Stimulated activated CD8-positive, alpha-beta memory T cell treated with anti-CD3 and anti-CD28 coated beads, Interleukin-7, amount 100 ng/mL, for 24 hours (primary cell): ENCODE results near the gene PARP8.
"Not testable (repeated sequence)": the region's sequence is repeated elsewhere in the genome, so short reads cannot be mapped to it uniquely, and the experiment has no call there.

Source experiments
- DNase-seq: peaks from one replicate; pipeline ENCODE4 v3.0.0-alpha.2; 2020; ENCODE audit warnings: low read depth

The PARP8 gene

DNA sequence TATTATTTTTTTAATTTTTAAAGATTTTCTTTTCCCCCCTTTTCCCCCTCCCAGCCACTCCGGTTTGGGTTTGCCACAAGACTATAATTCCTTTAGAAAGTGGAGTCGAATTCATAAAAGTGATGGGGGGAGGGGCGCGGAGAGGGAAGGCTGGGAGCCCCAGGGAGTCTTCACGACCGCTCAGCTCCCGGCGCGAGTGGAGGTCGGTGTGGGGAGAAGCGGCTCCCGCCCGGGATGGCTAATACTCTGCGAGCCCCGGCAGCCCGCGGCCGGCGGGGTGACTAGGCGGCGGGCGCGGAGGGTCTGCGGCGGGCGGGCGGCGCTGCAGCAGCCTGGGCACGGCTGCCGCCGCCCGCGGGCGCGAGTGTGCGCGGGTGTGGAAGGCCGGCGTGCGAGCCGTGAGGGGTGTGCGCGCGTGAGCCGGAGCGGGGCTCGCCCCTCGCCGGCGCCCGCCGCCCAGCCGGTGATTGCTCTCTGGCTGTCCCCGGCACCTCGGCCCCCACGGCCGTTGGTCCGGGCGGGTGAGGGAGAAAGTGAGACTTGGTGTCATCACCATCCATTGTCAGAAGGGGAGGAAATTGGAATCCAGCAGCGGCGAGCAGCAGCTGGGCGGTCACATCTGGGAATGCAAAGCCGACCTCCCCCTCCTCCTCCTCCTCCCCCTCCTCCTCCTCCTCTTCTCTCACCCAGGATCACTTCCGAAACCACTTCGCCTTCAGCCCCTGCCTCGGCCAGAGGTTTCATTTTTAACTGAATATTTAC, at the start of gene PARP8:
Gene PARP8 (plus strand): TSS at position 377 of the 762 bp plus-strand sequence. CDS start 459 bp downstream, outside the sequence.
- DNase-seq: peak; percentile 17

DNA sequence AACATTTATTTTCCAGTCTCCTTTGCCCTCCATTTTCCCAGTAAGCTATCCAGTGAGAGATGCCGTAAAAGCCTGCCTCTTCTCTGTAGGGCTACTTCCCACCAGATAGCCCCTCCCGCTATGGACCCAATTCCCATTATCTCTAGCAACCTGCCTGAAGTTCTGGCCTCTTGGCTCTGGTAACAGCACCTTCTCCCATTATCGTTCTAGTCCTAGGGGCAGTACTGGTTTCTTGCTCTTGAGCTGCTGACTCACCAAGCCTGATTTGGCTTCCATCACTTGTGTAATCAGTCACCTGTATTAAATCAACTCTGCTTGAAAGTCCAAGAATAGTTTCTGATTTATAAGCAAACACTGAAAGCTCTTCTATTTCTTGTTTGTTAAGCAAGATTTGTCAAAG, 42.8 kb upstream of the PARP8 start:
- no peak for DNase-seq

DNA sequence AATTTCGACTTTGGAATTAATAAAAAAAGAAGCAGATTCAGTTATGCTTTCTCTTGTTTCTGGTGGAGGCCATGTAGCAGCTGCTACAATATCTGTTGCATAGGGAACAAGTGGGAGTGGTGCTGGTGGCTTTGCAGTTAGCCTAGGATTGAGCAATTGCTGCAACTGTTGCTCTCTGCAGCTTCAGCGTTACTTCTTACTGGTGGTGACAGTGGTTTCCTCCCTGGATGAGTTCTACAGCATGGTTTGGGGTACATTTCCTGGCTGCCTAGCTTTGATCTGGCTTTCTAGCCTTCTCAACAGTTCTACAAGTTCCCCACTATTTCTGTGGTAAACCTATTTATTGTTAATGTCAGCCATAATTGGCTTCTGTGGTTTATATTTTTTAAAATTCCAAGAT, 31.6 kb upstream of the PARP8 start:
- DNase-seq: not testable (repeated sequence)

GRCh38 chr5:50637576-50637975, 28.9 kb upstream of the PARP8 start:
- DNase-seq: not testable (repeated sequence)

DNA sequence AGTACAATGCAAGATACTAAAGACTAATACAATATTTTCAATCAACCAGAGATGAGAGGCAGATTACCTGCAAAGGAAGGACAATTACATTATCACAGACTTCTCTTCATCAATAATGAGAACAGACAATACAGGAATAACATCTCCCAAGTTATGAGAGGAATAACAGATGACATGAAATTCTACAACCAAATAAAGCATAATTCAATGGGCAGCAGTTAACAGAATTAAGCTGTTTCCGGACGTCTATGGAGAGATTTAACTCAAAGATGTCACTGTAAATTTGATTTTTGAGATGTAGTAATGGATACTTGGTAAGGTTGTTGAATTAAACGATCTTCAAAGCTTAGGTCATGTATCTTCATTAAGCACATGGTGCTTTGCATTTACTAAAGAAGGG, 19.8 kb upstream of the PARP8 start:
- no peak for DNase-seq

DNA sequence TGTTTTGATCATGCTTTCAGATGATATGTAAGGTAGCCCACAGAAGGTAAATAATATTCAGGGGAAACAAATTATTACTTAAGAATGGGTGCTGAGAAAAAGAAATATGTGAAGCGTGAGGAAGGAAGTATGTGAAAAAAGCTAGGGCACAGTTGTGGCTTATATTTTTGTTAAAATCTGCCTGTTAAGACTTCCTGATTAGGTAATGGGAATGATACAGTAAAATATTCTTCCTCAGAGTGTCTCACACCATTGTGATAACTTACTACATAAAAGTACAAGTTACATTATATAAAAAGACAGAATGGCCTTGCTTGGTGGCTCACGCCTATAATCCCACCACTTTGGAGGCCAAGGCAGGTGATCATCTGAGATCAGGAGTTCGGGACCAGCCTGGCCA, 18.7 kb upstream of the PARP8 start:
- DNase-seq: no peak

DNA sequence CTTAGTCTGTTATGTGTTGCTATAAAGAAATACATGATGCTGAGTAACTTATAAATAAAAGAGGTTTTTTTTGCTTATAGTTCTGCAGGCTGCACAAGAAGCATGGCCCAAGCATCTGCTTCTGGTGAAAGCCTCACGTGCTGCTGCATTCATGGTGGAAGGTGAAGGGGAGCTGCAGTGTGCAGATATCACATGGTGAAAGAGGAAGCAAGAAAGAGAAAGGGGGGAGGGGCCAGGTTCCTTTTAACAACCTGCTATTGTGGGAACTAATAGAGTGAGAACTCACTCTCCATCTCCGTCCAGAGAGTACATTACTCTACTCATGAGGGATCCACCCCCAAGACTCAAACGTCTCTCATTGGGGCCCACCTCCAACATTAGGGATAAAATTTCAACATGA, 12.5 kb upstream of the PARP8 start:
- DNase-seq: no peak

- no peak for DNase-seq
Observed at GRCh38 chr5:50655067-50655809, 11.2 kb upstream of the PARP8 start.

GRCh38 chr5:50655810-50656205, 10.6 kb upstream of the PARP8 start:
- no peak for DNase-seq

DNA sequence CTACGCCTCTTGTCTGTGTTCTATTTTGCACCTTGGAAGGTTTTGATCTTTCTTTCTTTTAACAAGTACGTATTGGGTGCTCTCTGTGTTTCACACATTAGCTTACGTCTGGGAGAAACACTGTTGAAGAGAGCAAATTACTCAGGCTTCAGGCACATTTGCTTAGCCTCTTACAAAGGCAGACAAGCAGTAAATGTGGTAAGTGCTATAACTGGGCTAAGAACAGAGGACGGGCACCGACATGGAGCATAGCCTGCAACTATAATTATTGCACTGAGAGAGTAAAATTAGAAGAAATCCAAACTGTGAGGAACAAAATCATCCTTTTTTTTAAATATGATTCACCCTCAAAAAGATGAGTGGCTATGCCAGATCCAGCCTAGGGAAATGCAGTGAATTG, 9.4 kb upstream of the PARP8 start:
- no peak for DNase-seq

GRCh38 chr5:50658246-50658645, 8.2 kb upstream of the PARP8 start:
- no peak for DNase-seq

GRCh38 chr5:50663636-50664035, 2.8 kb upstream of the PARP8 start:
- DNase-seq: no peak

GRCh38 chr5:50665091-50665490, 1.3 kb upstream of the PARP8 start:
- no peak for DNase-seq

DNA sequence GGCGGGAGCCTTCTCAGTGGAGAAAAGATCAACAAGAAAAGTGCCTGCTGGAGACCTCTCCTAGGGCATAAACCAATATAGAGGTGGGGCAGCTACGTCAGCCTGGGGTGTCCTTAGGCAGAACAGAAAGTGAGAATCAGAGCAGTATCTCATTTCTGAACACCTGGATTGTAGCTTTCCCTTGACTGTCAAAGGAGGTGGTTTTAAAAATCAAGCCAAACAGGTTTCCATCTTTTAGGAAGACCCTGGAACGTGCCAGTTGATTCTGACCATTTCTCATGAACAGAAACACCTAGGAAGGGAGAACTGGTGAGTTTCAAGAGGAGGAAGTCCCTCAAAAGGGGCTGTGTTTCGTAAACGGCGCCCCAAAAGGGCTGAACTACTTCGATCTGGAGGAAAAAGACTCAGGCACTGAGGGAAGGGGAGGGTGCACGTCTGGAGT, 655 bp upstream of the PARP8 start:
- not testable (repeated sequence) for DNase-seq

DNA sequence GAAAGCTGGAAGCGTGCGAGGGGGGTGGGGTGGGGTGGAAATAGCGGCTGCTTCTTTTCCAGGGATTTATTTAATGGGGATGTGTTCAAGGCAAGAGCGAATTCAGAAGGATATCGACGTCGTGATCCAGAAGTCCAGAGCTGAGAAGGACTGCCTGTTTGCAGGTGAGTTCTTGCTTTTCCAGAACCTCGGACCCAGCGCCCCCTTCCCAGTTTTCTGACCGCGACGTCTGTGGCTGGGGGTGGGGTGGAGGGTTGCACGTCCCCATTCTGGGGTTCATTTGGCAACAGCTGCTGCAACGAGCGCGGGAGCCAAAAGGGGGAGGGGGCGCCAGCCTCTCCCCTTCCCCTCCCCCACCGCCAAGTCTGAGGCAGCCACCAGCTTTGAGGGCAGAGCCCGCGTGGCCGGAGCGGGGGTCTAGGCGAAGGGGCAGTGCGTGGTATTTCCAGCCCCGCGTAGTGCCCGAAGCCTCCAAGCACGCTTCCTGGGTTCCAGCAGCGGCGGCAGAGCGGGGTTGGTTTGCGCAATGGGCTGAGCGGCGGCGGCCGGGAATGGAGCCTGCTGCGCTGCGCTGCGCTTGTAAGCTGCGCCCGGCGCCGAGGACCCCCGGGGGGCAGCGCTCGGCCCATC, 701 bp downstream of the PARP8 start:
- DNase-seq: peak; percentile 20

DNA sequence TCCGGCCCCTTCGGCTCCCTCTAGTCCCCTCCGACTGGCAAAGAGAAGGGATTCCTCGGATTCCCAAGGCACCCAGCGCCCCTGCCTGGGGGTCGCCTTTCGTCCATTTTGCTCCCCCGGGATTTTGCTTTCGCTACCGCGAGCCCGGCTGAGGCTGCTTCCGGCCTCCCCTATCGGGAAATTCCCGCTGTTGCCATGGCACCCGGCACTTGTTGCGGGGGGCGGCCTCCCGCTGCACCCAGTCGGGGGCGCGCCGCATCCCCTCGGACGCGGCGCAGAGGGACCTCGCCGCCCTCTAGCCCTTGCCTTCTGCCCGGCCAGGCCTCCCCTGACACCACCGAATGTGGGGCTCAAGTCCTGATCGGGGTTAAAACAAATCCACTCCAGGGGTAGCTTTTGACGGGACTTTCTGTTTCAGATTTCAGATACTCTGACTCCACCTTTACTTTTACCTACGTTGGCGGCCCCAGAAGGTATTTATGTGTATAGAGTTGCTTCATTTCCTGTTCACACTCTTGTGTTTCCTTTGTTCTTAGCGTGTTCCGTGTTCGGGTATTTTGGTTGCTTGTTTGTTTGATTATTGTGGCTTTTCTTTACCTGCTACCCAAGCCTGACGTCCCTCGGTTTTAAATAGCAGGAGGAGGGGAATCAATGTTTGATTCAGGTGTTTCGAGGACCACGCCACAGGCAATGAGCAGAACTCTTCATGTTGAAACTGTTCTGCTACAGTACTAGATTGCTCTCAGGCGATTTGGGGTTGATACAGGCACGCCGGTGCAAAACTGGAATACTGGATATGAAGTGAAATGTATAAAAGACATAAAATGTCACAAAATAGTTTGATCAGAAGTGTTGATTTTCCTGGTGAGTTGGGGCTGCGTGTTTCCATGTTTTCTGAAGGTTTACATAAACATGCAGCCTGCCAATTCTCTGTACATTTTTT, 1.5 kb downstream of the PARP8 start:
- DNase-seq: peak; percentile 73

GRCh38 chr5:50668636-50669035, 2.2 kb downstream of the PARP8 start:
- not testable (repeated sequence) for DNase-seq

DNA sequence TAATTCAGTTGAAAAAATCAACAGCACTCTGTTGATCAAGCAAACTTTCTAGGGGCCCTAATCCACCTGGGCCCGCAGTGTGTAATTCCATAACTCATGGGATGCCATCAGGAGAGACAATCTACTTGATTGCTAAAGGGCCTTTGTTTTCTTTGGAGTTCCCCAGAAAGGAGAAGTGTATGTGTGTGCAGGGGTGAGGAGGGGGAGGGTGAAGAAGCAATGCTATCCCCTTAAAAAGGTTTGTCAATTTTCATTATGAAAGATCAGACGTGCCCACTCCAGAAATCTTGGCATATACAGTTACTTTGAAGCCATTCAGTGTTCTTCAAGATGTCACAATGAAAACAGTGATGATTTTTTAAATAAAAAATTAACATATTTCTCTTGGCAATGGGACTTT, 6.2 kb downstream of the PARP8 start:
- DNase-seq: no peak

- DNase-seq: not testable (repeated sequence)
Observed at GRCh38 chr5:50673444-50673843, 7.0 kb downstream of the PARP8 start.

DNA sequence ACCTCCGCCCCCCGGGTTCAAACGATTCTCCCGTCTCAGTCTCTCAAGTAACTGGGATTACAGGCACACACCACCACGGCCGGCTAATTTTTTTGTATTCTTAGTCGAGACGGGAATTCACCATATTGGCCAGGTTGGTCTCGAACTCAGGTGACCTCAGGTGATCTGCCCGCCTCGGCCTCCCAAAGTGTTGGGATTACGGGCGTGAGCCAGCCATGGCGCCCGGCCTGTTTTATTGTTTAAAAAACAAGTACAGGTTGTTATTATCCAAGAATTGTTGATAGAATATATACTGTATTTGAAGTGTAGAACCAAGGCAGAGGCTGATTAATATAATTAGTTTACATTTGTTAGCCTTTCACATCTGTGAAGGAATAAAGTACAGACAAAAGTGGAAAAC, 8.9 kb downstream of the PARP8 start:
- no peak for DNase-seq

DNA sequence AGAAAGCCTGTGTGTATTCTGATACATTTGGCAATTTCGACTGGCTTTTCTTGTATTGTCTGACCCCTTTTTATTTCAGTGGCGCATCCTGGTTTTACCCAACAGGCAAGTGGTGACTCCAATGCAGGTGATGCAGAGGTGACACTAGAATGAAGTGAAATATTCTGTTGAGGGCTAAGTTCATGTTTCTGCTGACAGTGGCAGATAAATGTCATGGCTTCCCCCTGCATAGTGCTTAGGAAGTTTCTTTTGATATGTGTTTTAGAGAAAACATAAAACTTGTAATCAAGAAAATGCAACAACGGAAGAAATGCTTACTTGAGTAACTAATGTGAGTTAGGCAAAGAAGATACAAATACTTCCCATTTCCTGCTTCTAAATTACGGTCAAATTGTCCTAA, 13.1 kb downstream of the PARP8 start:
- not testable (repeated sequence) for DNase-seq

DNA sequence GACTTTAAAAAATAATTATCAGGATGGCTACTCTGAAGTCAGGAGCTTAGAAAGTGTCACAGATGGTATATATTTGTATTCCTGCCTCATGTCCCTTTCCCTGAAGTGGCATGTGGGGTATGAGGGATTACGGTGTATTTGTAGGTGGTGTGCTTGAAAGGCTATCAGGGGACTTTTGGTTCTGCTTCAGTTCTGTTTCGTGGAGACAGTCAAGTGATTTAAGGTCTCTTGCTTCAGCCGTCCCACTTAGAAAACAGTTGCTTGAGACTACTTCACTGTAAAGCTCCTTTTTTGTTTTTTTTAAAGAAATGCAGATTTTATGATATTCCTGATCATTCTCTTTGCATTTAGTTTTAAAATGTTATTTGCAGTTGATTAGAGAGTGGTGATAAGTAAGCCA, 18.3 kb downstream of the PARP8 start:
- no peak for DNase-seq
